GM19193 (cell line): Measurements from ENCODE around the gene RBBP8NL.

Experiments used
- POLR2A ChIP-seq: IDR thresholded peaks from 4 replicates; pipeline ENCODE4 v1.6.1; 2011; ENCODE audit not compliant: insufficient read depth, insufficient read length; ENCODE audit errors: extremely low read depth

Gene RBBP8NL

GRCh38 chr20:62427172-62428001, at the start of gene RBBP8NL:
Gene RBBP8NL, minus strand, starts transcription at chr20:62427539. Its CDS starts 7,892 bp downstream, at chr20:62419647.
- no peak for TF ChIP-seq POLR2A

- no peak for TF ChIP-seq POLR2A
Measured at GRCh38 chr20:62476056-62476838, 48.9 kb upstream of the RBBP8NL start.

- TF ChIP-seq POLR2A = no peak
Measured at GRCh38 chr20:62475772-62476055, 48.4 kb upstream of the RBBP8NL start, which contains the start of gene GATA5. Gene GATA5, minus strand, starts transcription at chr20:62475995. Its CDS starts 474 bp downstream, at chr20:62475521.

GRCh38 chr20:62475027-62475771, 47.9 kb upstream of the RBBP8NL start:
- TF ChIP-seq POLR2A = no peak

- no peak for TF ChIP-seq POLR2A
Measured at GRCh38 chr20:62474604-62475026, 47.3 kb upstream of the RBBP8NL start.

GRCh38 chr20:62473717-62474603, 46.6 kb upstream of the RBBP8NL start:
- TF ChIP-seq POLR2A = no peak

GRCh38 chr20:62472941-62473585, 45.7 kb upstream of the RBBP8NL start:
- TF ChIP-seq POLR2A = no peak

GRCh38 chr20:62472138-62472940, 45.0 kb upstream of the RBBP8NL start:
- no peak for TF ChIP-seq POLR2A

GRCh38 chr20:62470459-62470858, 43.1 kb upstream of the RBBP8NL start:
- no peak for TF ChIP-seq POLR2A

GRCh38 chr20:62470001-62470400, 42.7 kb upstream of the RBBP8NL start:
- no peak for TF ChIP-seq POLR2A

GRCh38 chr20:62469352-62469751, 42.0 kb upstream of the RBBP8NL start:
- TF ChIP-seq POLR2A = no peak

- no peak for TF ChIP-seq POLR2A
Measured at GRCh38 chr20:62466806-62467537, 39.6 kb upstream of the RBBP8NL start.
